MM.1S (cell line): ENCODE data around the gene POMP.
"Not testable (repeated sequence)": the region's sequence is repeated elsewhere in the genome, so short reads cannot be mapped to it uniquely, and the experiment has no call there.

Source experiments
- EZH2 ChIP-seq: fragments of 300-600 bp; sonication (generic); optimal IDR thresholded peaks from 2 replicates; pipeline ENCODE3; 2017; ENCODE audit warnings: low read depth, mild to moderate bottlenecking, antibody characterized with exemption, low read length, mixed read lengths
- EZH2phosphoT487 ChIP-seq: fragments of 300-600 bp; sonication (generic); IDR thresholded peaks from 2 replicates; pipeline ENCODE4 v1.6.1; 2018; ENCODE audit warnings: antibody characterized with exemption, low read length
- TF ChIP-seq, protein P1 (sequence below): fragments of 300-600 bp; sonication (generic); IDR thresholded peaks from 2 replicates; pipeline ENCODE4 v1.5.1; 2016; ENCODE audit warnings: antibody characterized with exemption, low read length, mixed read lengths

DNA sequence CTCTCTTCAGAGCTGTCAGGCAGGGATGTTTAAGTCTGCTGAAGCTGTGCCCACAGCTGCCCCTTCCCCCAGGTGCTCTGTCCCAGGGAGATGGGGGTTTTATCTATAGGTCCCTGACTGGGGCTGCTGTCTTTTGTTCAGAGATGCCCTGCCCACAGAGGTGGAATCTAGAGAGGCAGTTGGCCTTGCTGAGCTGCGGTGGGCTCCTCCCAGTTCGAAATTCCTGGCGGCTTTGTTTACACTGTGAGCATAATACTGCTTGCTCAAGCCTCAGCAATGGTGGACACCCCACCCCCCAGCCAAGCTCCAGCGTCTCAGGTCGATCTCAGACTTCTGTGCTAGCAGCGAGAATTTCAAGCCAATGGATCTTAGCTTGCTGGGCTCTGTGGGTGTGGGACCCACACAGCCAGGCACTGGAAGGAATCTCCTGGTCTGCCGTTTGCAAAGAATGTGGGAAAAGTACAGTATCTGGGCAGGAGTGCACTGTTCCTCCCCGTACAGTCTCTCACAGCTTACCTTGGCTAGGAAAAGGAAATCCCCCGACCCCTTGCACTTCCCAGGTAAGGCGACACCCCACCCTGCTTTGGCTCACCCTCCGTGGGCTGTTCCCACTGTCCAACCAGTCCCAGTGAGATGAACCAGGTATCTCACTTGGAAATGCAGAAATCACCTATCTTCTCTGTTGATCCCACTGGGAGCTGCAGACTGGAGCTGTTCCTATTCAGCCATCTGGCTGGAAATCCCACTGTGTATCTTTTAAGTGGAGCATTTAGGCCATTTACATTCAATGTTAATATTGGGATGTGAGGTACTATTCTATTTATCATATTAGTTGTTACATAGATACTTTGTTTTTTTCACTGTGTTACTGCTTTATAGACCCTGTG, 34.9 kb downstream of the POMP start:
- TF ChIP-seq, protein P1, sequence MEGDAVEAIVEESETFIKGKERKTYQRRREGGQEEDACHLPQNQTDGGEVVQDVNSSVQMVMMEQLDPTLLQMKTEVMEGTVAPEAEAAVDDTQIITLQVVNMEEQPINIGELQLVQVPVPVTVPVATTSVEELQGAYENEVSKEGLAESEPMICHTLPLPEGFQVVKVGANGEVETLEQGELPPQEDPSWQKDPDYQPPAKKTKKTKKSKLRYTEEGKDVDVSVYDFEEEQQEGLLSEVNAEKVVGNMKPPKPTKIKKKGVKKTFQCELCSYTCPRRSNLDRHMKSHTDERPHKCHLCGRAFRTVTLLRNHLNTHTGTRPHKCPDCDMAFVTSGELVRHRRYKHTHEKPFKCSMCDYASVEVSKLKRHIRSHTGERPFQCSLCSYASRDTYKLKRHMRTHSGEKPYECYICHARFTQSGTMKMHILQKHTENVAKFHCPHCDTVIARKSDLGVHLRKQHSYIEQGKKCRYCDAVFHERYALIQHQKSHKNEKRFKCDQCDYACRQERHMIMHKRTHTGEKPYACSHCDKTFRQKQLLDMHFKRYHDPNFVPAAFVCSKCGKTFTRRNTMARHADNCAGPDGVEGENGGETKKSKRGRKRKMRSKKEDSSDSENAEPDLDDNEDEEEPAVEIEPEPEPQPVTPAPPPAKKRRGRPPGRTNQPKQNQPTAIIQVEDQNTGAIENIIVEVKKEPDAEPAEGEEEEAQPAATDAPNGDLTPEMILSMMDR, result not testable (repeated sequence)
- not testable (repeated sequence) for TF ChIP-seq EZH2, EZH2phosphoT487
